HAP-1 (cell line): ENCODE measurements around the gene DRD4.
A peak's percentile ranks its signal among the peaks of the same experiment; 100 is the strongest.

Source experiments
- DNase-seq, 2 experiments: peaks; one replicate each; pipeline ENCODE4 v3.0.0-alpha.2; 2016 to 2020; ENCODE audit warnings: low spot score in 2 of 2
- H3K27me3 ChIP-seq: fragments of 250-450 bp; sonication (Bioruptor Pico); 2 replicates; pipeline ENCODE4 v1.5.1; 2020; ENCODE audit warnings: low read depth, mild to moderate bottlenecking, moderate library complexity
- H3K36me3 ChIP-seq: fragments of 250-450 bp; sonication (Bioruptor Pico); replicated peaks from 2 replicates; pipeline ENCODE4 v1.5.1; 2020; ENCODE audit warnings: mild to moderate bottlenecking
- H3K4me1 ChIP-seq: fragments of 250-450 bp; sonication (Bioruptor Pico); 2 replicates; pipeline ENCODE4 v1.5.1; 2020; ENCODE audit warnings: mild to moderate bottlenecking
- H3K4me3 ChIP-seq: fragments of 250-450 bp; sonication (Bioruptor Pico); 2 replicates; pipeline ENCODE4 v1.5.1; 2020; ENCODE audit warnings: mild to moderate bottlenecking, moderate library complexity
- H3K9me3 ChIP-seq: fragments of 250-450 bp; sonication (Bioruptor Pico); 2 replicates; pipeline ENCODE4 v1.5.1; 2020; ENCODE audit warnings: mild to moderate bottlenecking, moderate library complexity
- in situ Hi-C: fragments of 300-500 bp; cut with MboI; formaldehyde crosslinking; loops from 3 replicates; pipeline ENCODE4 v1.14.3; 2020; ENCODE audit warnings: low sequenced_read_pairs, inconsistent platforms, mixed read lengths

Gene DRD4

DNA sequence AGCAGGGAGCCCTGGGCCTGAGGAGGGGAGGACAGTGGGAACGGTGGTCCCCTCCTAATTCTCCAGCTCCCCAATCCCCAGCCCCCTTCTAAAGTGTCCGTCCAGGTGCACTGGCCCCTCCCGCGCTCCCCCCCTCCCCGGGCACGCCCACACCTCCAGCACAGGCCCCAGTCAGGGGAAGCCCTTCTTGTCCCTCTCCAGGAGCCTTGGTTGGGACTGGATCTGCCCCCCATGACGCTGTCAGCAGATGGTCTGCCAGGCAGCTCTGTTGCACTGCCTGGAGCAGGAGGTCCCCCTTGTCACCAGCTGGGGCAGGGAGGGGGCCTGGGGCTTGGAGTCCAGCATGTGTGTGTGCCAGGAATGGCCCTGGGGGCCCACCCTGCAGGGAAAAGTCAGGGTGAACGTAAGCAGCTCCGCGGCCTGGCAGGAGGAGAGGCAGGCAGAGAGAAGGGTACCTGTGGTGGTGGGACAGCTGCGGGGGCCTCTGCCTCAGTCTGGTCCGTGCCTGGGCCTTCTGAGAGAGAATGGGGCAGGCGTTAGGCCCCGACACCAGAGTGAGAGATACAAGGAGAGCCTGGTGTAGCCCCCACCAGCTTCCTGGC, 22.9 kb upstream of the DRD4 start:
- H3K27me3 ChIP-seq = no peaks in the 10 kb centered on the region
- in situ Hi-C loops = no loop called here
- H3K36me3 ChIP-seq = peaks cover 46% of the 10 kb centered on the region
- DNase-seq = no peak
- H3K4me1 ChIP-seq = peaks cover 6% of the 10 kb centered on the region; the same call in 1 of the 2 replicates
- H3K4me3 ChIP-seq = no peak overlapping the region
- no peaks in the 10 kb centered on the region for H3K9me3 ChIP-seq

DNA sequence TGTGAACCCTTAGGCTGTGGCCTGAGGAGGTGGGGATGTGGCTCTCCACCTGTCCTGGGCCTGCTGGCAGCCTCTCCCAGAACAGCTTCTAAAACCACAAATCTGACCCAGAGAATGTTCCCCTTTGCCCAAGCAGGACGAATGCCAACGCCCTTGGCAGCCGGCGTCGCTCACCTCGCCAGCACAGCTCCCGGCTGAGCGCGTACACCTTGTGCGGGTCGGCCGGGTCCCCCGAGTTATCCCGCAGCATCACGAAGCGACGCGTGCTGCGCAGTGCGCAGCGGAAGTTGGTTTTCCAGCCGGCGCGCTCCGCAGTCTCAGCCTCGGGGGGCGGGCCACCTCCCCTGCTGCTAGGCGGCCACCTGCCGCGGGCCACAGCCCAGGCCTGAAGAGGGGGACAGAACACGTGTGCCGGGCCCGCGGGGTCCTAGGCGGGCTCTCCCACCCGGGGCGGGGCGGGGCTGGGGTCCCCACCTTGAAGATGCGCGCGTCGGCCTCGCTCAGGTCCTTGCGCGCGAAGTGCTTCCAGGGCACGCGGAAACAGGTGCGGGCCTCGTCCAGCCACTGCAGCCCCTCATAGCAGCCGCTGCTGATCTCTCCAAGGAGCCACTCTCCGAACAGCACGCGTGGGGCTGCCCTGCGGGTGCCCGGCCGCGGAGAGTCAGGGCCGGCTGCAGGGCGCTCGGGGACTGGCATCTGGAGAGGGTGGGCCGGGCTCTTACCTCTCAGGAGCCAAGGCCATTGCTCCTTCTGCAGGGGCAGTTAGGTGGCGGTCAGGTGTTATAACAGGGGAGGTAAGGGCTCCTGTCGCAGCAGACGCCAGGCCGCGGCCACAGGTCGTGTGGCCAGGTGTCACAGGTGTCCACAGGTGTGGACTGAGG, 22.2 kb upstream of the DRD4 start:
- no peak for DNase-seq
- H3K36me3 ChIP-seq = peaks cover 42% of the 10 kb centered on the region
- in situ Hi-C loops = no loop called here

DNA sequence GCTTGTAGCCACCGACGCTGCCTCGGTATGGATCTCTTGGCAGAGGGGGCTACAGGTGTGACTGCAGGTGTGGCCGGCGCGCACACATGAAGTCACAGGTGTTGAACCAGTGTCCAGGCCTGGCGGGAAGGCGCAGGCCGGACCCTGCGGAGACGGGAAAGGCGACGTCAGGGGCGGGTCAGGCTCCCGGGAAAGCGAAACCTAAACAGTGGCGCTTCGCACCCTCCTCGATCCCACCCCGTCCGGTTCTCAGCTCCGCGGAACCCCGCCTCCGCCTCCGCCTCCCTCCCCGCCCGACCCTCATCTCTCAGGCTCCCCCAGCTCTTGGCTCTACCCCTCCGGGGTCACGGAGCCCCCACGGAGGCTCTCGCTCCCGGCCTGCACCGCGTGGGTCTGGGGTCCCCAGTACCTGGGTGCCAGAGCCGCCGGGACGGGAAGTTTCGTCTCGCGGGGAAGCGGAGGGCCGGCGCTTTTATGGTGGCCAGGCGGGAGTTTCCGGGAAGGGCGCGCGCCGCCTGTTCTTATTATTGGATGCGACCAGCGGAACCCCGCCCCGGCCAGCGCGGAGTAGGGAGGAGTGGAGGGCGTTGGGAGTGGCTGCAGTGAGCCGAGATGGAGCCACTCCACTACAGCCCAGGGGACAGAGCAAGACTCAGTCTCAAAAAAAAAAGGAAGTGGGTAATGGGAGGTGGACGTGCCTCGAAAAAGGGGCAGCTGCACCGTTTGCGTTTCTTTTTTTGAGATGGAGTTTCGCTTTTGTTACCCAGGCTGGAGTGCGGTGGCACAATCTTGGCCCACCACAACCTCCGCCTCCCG, 21.4 kb upstream of the DRD4 start, which contains the start of gene IRF7:
Gene IRF7, minus strand, starts transcription at position 447 of the 816 bp plus-strand sequence. CDS start 586 bp downstream, outside the sequence.
- in situ Hi-C loops = no loop called here
- Histone ChIP-seq H3K9me3 (no peaks in the 10 kb centered on the region), H3K4me3 (peak within 1 kb of the TSS; percentile 91), H3K4me1 (peaks cover 6% of the 10 kb centered on the region; the same call in 1 of the 2 replicates), H3K36me3 (peaks cover 34% of the 10 kb centered on the region), H3K27me3 (no peaks in the 10 kb centered on the region)
- DNase-seq = peak; percentile 80 to 96

More for the DNA sequence above, 22.2 kb upstream of the DRD4 start:
- H3K27me3 ChIP-seq = no peaks in the 10 kb centered on the region
- no peaks in the 10 kb centered on the region for H3K9me3 ChIP-seq
- H3K4me3 ChIP-seq = peak overlapping the region; percentile 91
- peaks cover 6% of the 10 kb centered on the region; the same call in 1 of the 2 replicates for H3K4me1 ChIP-seq

DNA sequence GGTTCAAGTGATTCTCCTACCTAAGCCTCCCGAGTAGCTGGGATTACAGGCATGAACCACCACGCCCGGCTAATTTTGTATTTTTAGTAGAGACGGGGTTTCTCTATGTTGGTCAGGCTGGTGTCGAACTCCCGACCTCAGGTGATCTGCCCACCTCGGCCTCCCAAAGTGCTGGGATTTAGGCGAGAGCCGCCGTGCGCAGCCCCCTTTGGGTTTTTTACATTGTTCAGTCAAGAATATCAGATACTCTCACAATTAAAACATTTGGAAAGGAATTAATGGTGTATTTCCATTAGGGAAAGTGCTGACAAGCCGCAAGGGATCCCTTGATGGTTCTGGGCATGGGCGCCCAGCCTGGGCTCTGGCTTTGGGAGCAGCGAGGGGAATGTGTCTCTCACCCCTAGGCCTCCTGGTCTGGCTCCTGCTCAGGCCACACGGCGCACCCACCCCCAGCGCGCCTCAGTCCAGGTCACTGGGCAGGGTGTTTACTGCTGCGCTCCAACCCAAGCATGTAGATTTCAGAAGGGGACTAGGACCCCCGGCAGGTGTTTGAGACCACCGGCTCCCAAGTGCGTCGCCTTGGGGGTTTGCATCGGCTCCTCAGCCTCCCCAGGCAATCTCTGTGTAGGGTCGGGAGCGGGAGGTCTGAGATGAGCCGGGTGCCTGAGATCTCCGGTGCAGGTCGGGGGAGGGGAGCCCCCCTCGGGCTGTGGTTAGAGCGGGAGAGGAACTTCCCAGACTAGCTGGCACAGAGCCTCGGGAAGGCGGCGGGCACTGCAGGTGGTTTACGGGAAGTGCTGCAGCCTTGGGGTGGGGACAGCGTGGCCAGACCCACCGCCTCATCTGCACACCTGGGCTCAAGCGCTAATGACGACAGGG, 20.5 kb upstream of the DRD4 start:
- Histone ChIP-seq H3K36me3 (peaks cover 25% of the 10 kb centered on the region), H3K27me3 (no peaks in the 10 kb centered on the region), H3K4me1 (peaks cover 6% of the 10 kb centered on the region; the same call in 1 of the 2 replicates), H3K4me3 (peak overlapping the region; percentile 91), H3K9me3 (no peaks in the 10 kb centered on the region)
- in situ Hi-C loops = no loop called here
- no peak for DNase-seq

DNA sequence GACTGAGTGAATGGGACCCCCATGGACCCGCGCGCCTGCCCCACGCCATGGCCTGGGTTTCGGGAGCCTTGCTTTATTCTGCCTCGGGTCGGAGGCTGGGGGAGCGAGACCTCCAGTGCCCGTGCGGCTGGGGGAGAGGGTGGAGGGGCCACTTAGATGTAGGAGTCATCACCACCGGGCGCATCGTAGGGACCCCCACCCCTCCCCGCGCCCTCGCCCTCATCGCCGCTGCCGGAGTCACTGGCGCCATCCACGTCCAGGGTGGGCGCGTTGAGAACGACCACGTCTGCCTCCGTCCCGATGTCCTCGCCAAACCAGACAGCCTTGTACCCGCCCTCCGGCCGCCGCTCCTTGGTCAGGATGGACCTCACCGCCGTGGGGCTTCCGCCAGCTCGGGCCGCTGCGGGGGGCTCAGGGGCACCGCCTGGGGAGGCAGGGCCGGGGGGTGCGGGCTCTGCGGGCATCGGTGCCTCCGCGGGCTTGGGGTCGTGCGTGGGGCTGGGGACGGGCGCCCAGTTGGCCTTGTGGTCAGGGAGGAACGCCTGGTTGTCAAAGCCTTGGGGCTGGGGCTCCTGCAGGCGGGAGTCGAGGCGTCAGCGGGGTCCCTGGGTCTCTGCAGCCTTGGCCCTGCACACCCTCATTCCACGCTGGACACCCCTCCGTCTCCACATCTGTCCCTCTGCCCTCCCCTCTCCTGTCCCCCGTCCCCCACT, 19.7 kb upstream of the DRD4 start:
- H3K9me3 ChIP-seq = no peaks in the 10 kb centered on the region
- peaks cover 19% of the 10 kb centered on the region for H3K36me3 ChIP-seq
- no peak for DNase-seq
- H3K4me1 ChIP-seq = peaks cover 6% of the 10 kb centered on the region; the same call in 1 of the 2 replicates
- in situ Hi-C loops = no loop called here
- no peaks in the 10 kb centered on the region for H3K27me3 ChIP-seq
- H3K4me3 ChIP-seq = no peak overlapping the region

DNA sequence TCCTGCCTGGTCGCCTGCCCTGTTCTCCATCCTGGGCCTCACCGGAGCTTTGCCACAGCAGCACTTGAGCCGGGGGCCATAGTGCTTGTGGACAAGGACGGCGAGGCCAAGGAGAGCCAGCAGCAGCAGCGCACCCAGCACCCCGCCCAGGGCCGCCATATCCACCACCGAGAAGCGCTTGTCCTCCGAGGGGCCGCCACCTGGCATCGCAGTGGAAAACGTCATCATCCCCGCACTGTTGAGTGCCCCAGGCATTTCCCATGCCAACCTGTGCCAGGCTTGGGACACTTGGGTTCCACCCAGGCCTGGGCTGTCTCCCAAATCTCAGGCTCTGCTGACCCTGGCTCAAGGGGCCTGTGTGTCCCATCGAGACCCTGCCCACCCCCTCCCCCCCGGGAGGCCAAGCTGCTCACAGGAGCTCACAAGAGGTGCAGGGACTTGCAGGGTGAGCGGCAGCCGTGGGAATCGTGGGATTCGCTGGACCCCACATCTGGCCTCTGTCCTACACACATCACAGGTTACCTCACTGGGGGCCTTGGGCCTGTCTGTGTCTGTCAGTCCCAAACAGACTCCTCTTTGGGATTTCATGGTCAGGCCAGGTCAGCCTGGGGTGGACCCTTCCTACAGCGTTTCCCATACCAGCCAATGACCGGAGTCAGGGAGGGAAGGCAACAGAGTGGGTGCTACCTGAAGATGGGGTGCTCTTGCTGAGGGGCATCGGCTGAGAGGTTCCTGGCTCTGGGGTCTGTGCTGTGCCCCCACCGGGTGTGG, 19.0 kb upstream of the DRD4 start:
- no peak for DNase-seq
- Histone ChIP-seq H3K9me3 (no peaks in the 10 kb centered on the region), H3K4me1 (peaks cover 6% of the 10 kb centered on the region; the same call in 1 of the 2 replicates), H3K36me3 (peaks cover 12% of the 10 kb centered on the region), H3K27me3 (no peaks in the 10 kb centered on the region), H3K4me3 (no peak overlapping the region)
- in situ Hi-C loops = no loop called here

DNA sequence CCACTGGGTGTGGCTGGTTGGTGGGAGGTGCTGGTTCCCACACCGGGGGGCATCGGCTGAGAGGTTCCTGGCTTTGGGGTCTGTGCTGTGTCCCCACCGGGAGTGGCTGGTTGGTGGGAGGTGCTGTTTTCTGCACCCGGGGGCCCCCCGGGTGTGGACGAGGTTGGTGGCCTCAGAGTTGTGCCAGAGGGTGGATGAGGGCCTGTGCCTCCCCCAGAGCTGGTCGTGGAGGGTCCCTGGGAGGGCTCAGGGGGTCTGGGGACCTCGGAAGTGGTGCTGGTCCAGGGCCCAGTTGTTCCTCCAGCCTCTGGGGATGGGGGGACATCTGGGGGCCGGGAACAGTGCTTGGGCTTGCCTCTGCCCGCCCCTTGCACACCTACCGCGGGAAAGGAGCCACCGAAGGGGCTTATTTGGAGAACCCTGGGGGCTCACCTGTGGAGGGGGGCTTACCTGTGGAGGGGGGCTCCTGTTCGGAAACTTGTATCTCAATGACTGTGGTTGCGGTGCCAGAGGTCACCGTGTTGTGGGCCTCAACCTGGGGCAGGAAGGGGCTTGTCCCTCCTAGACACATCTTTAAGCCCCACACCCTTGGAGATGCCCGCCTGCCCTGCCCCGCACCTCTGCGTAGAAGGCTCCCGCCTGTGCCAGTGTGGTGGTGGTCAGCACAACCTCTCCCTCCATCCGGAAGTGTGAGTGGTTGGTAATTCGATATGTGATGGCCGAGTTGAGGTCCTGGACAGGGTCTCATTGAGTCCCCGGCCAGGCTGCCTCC, 18.0 kb upstream of the DRD4 start:
- Histone ChIP-seq H3K4me3 (no peak overlapping the region), H3K27me3 (no peaks in the 10 kb centered on the region), H3K36me3 (peaks cover 10% of the 10 kb centered on the region; the same call in 1 of the 2 replicates), H3K9me3 (no peaks in the 10 kb centered on the region), H3K4me1 (peaks cover 6% of the 10 kb centered on the region; the same call in 1 of the 2 replicates)
- in situ Hi-C loops = no loop called here
- no peak for DNase-seq

DNA sequence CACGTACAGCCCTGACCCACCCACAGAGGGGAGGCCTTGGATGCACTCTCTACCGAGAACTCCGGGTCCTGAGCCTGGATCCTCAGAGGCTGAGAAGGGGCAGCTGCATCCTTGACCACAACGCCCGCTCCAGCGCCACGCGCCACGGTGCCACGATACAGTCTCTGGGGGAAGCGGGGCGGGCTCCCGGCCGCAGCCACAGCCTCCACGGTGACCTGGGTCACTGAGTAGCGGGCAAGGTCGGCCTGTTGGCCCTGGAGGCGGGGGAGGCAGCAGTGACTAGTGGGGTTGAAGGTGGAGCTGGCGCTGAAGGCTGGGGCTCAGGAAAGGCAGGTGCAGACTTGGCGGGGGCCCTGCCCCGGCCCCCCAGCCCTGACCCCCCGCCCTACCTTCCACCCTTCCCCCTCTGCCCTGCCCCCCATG, 17.4 kb upstream of the DRD4 start:
- in situ Hi-C loops = no loop called here
- H3K4me1 ChIP-seq = peaks cover 6% of the 10 kb centered on the region; the same call in 1 of the 2 replicates
- no peak overlapping the region for H3K4me3 ChIP-seq

DNA sequence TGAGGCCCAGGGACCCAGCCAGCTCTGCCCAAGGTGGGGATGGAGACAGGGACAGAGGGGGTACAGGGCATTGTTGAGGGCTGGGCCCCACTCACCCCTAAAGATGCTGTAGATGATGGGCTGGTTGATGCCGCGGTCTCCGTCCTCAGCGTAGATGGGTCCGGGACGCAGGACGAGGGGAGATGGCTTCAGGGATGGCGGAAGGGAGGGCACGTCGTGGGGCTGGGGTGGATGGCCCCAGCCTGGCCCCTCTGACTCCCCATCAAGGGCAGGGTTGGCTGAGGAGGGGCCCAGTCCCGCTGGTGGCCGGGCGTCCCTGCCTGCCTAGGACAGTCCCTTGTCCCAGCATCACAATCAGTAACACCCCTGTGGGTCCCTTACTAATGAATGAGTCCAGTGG, 16.9 kb upstream of the DRD4 start:
- Histone ChIP-seq H3K4me3 (no peak overlapping the region), H3K4me1 (peaks cover 3% of the 10 kb centered on the region; the same call in 1 of the 2 replicates), H3K36me3 (peaks cover 1% of the 10 kb centered on the region; the same call in 1 of the 2 replicates), H3K27me3 (no peaks in the 10 kb centered on the region), H3K9me3 (no peaks in the 10 kb centered on the region)
- in situ Hi-C loops = no loop called here
- DNase-seq = no peak

More for the DNA sequence above, 17.4 kb upstream of the DRD4 start:
- Histone ChIP-seq H3K27me3 (no peaks in the 10 kb centered on the region), H3K36me3 (peaks cover 5% of the 10 kb centered on the region; the same call in 1 of the 2 replicates), H3K9me3 (no peaks in the 10 kb centered on the region)
- DNase-seq = no peak

DNA sequence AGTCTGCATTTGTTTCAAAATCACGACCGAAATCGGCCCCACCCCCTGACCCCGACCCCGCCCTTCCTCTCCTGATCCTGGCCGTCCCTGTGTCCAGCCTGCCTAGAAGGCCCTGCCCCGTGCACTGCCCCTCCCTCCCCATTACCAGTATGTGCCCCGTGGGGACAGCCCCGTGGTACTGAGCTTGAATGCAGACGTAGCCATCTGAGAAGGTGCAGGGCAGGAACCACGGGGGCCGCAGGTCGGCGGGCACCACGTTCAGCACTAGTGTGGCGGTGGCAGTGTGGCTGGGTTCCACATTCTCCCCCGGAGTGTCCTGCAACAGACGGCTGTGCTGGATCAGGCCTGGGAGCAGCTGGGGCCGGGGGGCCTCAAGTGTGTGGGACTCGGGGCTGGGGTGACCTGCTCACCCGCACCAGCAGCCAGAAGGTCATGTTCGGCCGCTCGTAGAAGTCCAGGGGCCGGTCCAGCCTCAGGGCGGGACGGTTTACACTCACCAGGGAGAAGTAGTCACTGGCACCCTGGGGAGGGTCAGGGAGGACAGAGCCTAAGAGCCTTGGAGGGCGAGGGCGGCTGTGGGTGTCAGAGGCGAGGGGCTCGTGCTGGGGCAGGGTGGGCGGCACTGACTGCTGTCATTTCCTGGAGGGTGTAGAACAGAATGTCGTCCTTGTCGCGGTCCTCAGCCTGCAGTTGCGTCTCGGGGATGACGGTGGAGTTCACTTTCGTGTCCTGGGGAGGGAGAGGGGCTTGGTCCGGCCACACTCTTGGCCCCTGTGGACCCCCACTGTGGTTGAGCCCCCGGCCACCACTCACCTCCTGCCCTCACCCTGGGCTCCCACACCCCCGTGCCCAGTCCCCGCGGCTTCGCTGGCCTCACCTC, 15.9 kb upstream of the DRD4 start:
- no peak for DNase-seq
- H3K27me3 ChIP-seq = no peaks in the 10 kb centered on the region
- in situ Hi-C loops = no loop called here
- no peak overlapping the region for H3K4me3 ChIP-seq
- H3K36me3 ChIP-seq = no peaks in the 10 kb centered on the region
- no peaks in the 10 kb centered on the region for H3K9me3 ChIP-seq
- H3K4me1 ChIP-seq = peaks cover under 1% of the 10 kb centered on the region; the same call in 1 of the 2 replicates
